GM12874 (cell line): ENCODE data around the gene RCOR1.

Source experiments
- TF ChIP-seq, protein P1 (sequence below): IDR thresholded peaks from 2 replicates; pipeline ENCODE4 v1.5.1; 2011; ENCODE audit warnings: low read depth, mild to moderate bottlenecking, control low read depth, low read length, moderate library complexity; ENCODE audit not compliant: insufficient read depth

Gene RCOR1

DNA sequence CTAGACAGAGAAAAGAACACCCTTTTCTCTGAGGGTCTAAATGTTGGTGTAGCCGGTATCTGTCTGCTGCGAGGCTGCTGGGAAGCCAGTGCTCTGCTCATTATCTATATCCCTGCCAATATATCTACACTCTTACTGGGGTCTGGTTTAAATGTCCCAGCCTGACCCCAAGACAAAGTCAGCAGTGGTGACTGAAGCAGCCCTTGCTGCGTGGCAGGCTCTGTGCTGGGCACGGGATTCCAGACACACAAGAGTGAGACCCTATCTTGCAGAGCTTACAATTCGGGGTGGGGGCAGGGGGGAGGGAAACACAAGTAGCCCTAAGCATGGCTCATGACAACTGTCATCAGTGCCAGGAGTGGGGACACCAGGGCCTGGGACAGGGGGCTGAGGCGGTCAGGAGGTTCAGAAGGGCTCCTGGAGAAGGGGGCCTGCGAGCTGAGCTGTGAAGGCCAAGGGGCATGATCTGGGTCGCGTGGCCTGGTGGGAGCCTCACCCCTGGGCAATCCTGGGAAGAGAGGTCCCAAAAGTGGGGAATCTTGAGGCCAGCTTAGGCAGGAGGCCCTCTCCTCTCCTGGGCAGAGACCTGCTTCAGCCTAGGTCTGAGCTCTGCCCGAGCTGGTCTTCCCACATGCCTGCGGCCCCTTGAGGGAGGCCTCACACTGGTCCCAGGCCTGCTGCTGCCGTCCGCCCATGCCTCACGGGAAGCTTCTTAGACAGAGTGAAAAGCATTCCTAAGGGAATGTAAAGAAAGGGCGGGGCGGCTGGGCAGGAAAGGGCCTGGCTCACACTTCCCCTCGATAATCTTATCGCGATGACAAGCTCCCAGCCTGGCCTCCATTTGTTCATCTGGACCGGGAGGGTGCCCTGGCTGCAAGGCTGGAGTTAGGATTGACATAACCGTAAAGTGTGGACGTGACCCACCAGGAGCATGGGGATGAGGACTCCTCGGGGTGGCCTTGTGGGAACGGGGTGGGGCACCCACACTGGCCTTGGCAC lies 7.3 kb upstream of the RCOR1 start:
- TF ChIP-seq, protein P1, sequence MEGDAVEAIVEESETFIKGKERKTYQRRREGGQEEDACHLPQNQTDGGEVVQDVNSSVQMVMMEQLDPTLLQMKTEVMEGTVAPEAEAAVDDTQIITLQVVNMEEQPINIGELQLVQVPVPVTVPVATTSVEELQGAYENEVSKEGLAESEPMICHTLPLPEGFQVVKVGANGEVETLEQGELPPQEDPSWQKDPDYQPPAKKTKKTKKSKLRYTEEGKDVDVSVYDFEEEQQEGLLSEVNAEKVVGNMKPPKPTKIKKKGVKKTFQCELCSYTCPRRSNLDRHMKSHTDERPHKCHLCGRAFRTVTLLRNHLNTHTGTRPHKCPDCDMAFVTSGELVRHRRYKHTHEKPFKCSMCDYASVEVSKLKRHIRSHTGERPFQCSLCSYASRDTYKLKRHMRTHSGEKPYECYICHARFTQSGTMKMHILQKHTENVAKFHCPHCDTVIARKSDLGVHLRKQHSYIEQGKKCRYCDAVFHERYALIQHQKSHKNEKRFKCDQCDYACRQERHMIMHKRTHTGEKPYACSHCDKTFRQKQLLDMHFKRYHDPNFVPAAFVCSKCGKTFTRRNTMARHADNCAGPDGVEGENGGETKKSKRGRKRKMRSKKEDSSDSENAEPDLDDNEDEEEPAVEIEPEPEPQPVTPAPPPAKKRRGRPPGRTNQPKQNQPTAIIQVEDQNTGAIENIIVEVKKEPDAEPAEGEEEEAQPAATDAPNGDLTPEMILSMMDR = no peak

- TF ChIP-seq, protein P1 = no peak
These were observed 5.9 kb upstream of the RCOR1 start for GRCh38 chr14:102586420-102587104.

DNA sequence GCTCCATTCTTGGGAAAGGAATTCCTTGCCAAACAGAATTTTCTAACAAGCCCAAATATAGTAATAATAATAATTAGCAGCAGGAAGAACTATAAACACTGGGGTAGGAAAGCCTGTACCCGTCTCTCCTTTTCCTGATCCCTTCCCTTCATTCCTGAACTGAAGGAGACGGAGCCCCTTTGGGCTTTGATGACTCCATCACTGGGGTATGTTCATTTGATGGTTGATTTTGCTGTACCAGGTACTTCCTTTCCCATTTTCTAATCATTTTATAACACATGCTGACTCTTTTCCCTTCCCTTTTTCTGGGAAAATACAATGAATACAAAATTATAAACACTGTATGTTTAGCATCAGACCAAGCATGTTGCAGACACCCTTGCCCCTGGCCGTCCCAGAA lies 3.6 kb upstream of the RCOR1 start:
- TF ChIP-seq, protein P1 = no peak

DNA sequence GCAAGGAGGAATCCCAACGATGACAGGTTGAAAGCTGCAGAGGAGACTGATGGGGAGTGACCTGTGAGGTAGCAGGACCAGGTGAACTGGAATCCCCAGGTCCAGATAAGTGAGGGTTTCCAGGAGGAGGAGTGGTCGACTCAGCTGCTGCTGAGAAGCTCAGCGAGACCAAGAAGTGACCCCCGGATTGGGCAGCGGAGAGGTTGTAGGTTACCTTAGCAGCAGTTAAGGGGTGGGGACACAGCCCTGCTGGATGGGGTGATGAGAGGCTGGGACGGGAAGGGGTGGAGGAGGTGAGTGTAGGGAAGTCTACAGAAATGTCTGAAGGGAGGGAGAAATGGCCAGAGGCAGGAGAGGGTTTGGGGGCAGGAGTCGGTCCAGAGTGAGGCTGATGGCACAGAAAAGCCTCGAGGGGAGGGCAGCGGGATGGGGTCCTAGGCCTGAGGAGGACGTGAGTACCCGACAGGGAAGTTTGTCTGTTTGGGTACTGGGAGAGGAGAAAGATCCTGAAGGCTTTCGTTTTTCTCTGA lies 2.6 kb upstream of the RCOR1 start:
- TF ChIP-seq, protein P1 = no peak

DNA sequence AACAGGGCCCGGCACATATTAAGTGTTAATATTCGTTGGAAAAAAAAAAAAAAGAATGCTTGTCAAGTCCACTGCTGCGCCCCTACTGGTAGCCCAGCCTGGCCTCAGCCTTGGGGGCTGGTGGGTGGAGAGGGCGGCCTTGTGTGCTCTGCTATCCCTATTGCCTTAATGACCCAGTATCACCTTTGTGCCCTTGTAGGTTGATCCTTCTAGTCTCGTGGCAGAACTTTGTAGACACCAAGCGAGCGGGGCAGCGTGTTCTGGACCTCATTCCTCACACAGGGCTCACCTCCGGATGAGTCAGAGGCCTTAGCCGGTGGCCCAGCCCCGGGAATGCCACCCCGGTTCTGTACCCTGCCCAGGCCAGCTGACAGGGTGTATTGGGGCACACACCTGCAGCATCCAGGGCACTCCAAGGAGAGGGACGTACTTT lies 1.8 kb upstream of the RCOR1 start:
- TF ChIP-seq, protein P1 = no peak

GRCh38 chr14:102591372-102591943 lies 991 bp upstream of the RCOR1 start:
- TF ChIP-seq, protein P1 = no peak

GRCh38 chr14:102592763-102593060 lies 263 bp downstream of the RCOR1 start:
- TF ChIP-seq, protein P1 = no peak
